Neutrophil (primary cell): ENCODE results near the gene PTPRN2.
"Not testable (repeated sequence)": the region's sequence is repeated elsewhere in the genome, so short reads cannot be mapped to it uniquely, and the experiment has no call there.

Experiments
- H3K27ac ChIP-seq: fragments of 200-600 bp; sonication (generic); 2 replicates; pipeline ENCODE4 v1.5.1; 2016; ENCODE audit warnings: mild to moderate bottlenecking, moderate library complexity
- H3K27me3 ChIP-seq: fragments of 200-600 bp; sonication (generic); 2 replicates; pipeline ENCODE4 v1.6.0; 2016; ENCODE audit warnings: mild to moderate bottlenecking
- H3K36me3 ChIP-seq: fragments of 200-600 bp; sonication (generic); 2 replicates; pipeline ENCODE4 v1.5.1; 2017
- H3K4me1 ChIP-seq, 2 experiments: fragments of 200-600 bp in 1 of 2; sonication (generic) in 1 of 2; 1 replicate in 1 of 2; 2 replicates in 1 of 2; pipeline versions ENCODE4 v1.5.1 to v1.6.1; 2013 to 2016; ENCODE audit warnings: low read depth in 1 of 2, low read length in 1 of 2, mild to moderate bottlenecking in 1 of 2, moderate library complexity in 1 of 2; ENCODE audit not compliant: control insufficient read depth in 1 of 2, insufficient read depth in 1 of 2
- H3K4me3 ChIP-seq, 2 experiments: fragments of 200-600 bp in 1 of 2; sonication (generic) in 1 of 2; 1 replicate in 1 of 2; 2 replicates in 1 of 2; pipeline ENCODE4 v1.5.1; 2013 to 2016; ENCODE audit warnings: low read depth in 1 of 2, low read length in 1 of 2, mild to moderate bottlenecking in 1 of 2, moderate library complexity in 1 of 2
- H3K9me3 ChIP-seq: fragments of 200-600 bp; sonication (generic); 2 replicates; pipeline ENCODE4 v1.5.1; 2016
- CTCF ChIP-seq: fragments of 200-600 bp; sonication (generic); IDR thresholded peaks from 2 replicates; pipeline ENCODE4 v1.5.1; 2016; ENCODE audit warnings: antibody characterized with exemption

The PTPRN2 gene

GRCh38 chr7:158257001-158257400 is 330.6 kb downstream of the PTPRN2 start:
- no peak for TF ChIP-seq CTCF
- no peaks in the 10 kb centered on the region for H3K27me3 ChIP-seq

GRCh38 chr7:158256091-158256816 is 331.4 kb downstream of the PTPRN2 start:
- Histone ChIP-seq H3K9me3 (no peaks in the 10 kb centered on the region), H3K27ac (no peak overlapping the region), H3K27me3 (no peaks in the 10 kb centered on the region), H3K4me3 (no peak overlapping the region), H3K36me3 (no peaks in the 10 kb centered on the region), H3K4me1 (no peaks in the 10 kb centered on the region)
- no peak for TF ChIP-seq CTCF

More at GRCh38 chr7:158257001-158257400, 330.6 kb downstream of the PTPRN2 start:
- Histone ChIP-seq H3K4me1 (no peaks in the 10 kb centered on the region), H3K36me3 (no peaks in the 10 kb centered on the region), H3K27ac (no peak overlapping the region), H3K4me3 (no peak overlapping the region), H3K9me3 (no peaks in the 10 kb centered on the region)

GRCh38 chr7:158255558-158255957 is 332.1 kb downstream of the PTPRN2 start:
- no peak for TF ChIP-seq CTCF
- Histone ChIP-seq H3K36me3 (no peaks in the 10 kb centered on the region), H3K4me3 (no peak overlapping the region), H3K27ac (no peak overlapping the region), H3K9me3 (no peaks in the 10 kb centered on the region), H3K27me3 (no peaks in the 10 kb centered on the region), H3K4me1 (no peaks in the 10 kb centered on the region)

GRCh38 chr7:158255156-158255555 is 332.5 kb downstream of the PTPRN2 start:
- H3K27me3 ChIP-seq, result no peaks in the 10 kb centered on the region
- H3K4me3 ChIP-seq, result no peak overlapping the region
- H3K27ac ChIP-seq, result no peak overlapping the region
- TF ChIP-seq CTCF, result no peak
- no peaks in the 10 kb centered on the region for H3K9me3 ChIP-seq
- no peaks in the 10 kb centered on the region for H3K4me1 ChIP-seq
- no peaks in the 10 kb centered on the region for H3K36me3 ChIP-seq

- H3K9me3 ChIP-seq, H3K4me1 ChIP-seq, H3K4me3 ChIP-seq, H3K27ac ChIP-seq, H3K27me3 ChIP-seq, H3K36me3 ChIP-seq: not testable (repeated sequence)
These were observed 334.0 kb downstream of the PTPRN2 start for GRCh38 chr7:158253670-158254045.

GRCh38 chr7:158252837-158253669 is 334.6 kb downstream of the PTPRN2 start:
- Histone ChIP-seq H3K36me3 (no peaks in the 10 kb centered on the region), H3K9me3 (no peaks in the 10 kb centered on the region), H3K4me3 (no peak overlapping the region), H3K27ac (no peak overlapping the region), H3K27me3 (no peaks in the 10 kb centered on the region), H3K4me1 (no peaks in the 10 kb centered on the region)
- TF ChIP-seq CTCF, result no peak
